Fibroblast of pulmonary artery (primary cell): ENCODE data around the gene NEDD4L.
A peak's percentile ranks its signal among the peaks of the same experiment; 100 is the strongest.

ENCODE experiments used
- DNase-seq: peaks from one replicate; pipeline ENCODE4 v3.0.0-alpha.2; 2010; ENCODE audit warnings: low read depth
- H3K4me3 ChIP-seq: replicated peaks from 2 replicates; pipeline ENCODE4 v1.5.1; 2011; ENCODE audit warnings: low read depth, mild to moderate bottlenecking, control low read depth, low read length, moderate library complexity
- CTCF ChIP-seq: IDR thresholded peaks from 2 replicates; pipeline ENCODE4 v1.5.1; 2011; ENCODE audit warnings: mild to moderate bottlenecking, control low read depth, low read length, inconsistent platforms; ENCODE audit errors: missing control alignments

NEDD4L gene

GRCh38 chr18:58313491-58314032 is 269.5 kb downstream of the NEDD4L start:
- no peak overlapping the region for H3K4me3 ChIP-seq
- DNase-seq, result no peak
- no peak for TF ChIP-seq CTCF

- peak; percentile 94 for DNase-seq
- H3K4me3 ChIP-seq, result no peak overlapping the region
- TF ChIP-seq CTCF, result no peak
Measured at GRCh38 chr18:58314284-58314683, 270.3 kb downstream of the NEDD4L start.

- DNase-seq, result no peak
Measured at GRCh38 chr18:58315041-58315440, 271.0 kb downstream of the NEDD4L start.

GRCh38 chr18:58315739-58316215 is 271.8 kb downstream of the NEDD4L start:
- H3K4me3 ChIP-seq, result no peak overlapping the region
- TF ChIP-seq CTCF, result no peak

More at GRCh38 chr18:58315041-58315440, 271.0 kb downstream of the NEDD4L start:
- no peak overlapping the region for H3K4me3 ChIP-seq
- TF ChIP-seq CTCF, result no peak

GRCh38 chr18:58316396-58317342 is 272.6 kb downstream of the NEDD4L start:
- no peak for TF ChIP-seq CTCF
- no peak for DNase-seq
- H3K4me3 ChIP-seq, result no peak overlapping the region

More at GRCh38 chr18:58315739-58316215, 271.8 kb downstream of the NEDD4L start:
- DNase-seq, result no peak

- no peak for DNase-seq
- H3K4me3 ChIP-seq, result no peak overlapping the region
- no peak for TF ChIP-seq CTCF
Measured at GRCh38 chr18:58319719-58320118, 275.7 kb downstream of the NEDD4L start.
